GM19351 (cell line): ENCODE data around the gene TGFBR3.

ENCODE experiments used
- ATAC-seq: cut with Tn5 transposase; IDR thresholded peaks from one replicate; pipeline ENCODE4 v1.9.1; 2021; ENCODE audit warnings: mild to moderate bottlenecking, moderate library complexity; ENCODE audit not compliant: unreplicated experiment

TGFBR3 gene

GRCh38 chr1:91885716-91886506 is at the start of gene TGFBR3:
TGFBR3 (minus strand) TSS chr1:91886151; CDS start chr1:91861531, 24,620 bp downstream.
- peak; percentile 74 for ATAC-seq

GRCh38 chr1:91929250-91929649 is 43.3 kb upstream of the TGFBR3 start:
- ATAC-seq = no peak

GRCh38 chr1:91928026-91928425 is 42.1 kb upstream of the TGFBR3 start:
- no peak for ATAC-seq

GRCh38 chr1:91925644-91926435 is 39.9 kb upstream of the TGFBR3 start:
- no peak for ATAC-seq

GRCh38 chr1:91924146-91924545 is 38.2 kb upstream of the TGFBR3 start:
- no peak for ATAC-seq

GRCh38 chr1:91919962-91920361 is 34.0 kb upstream of the TGFBR3 start:
- ATAC-seq = no peak

GRCh38 chr1:91916811-91917460 is 31.0 kb upstream of the TGFBR3 start:
- ATAC-seq = no peak

GRCh38 chr1:91916046-91916445 is 30.1 kb upstream of the TGFBR3 start:
- no peak for ATAC-seq

GRCh38 chr1:91913018-91913417 is 27.1 kb upstream of the TGFBR3 start:
- ATAC-seq = no peak

- no peak for ATAC-seq
Observed at GRCh38 chr1:91912266-91912665, 26.3 kb upstream of the TGFBR3 start.

GRCh38 chr1:91901231-91901630 is 15.3 kb upstream of the TGFBR3 start:
- ATAC-seq = no peak

- ATAC-seq = no peak
Observed at GRCh38 chr1:91900562-91900961, 14.6 kb upstream of the TGFBR3 start.

- ATAC-seq = no peak
Observed at GRCh38 chr1:91897016-91897415, 11.1 kb upstream of the TGFBR3 start.

GRCh38 chr1:91895832-91896556 is 10.0 kb upstream of the TGFBR3 start:
- ATAC-seq = no peak

- ATAC-seq = no peak
Observed at GRCh38 chr1:91894036-91894761, 8.2 kb upstream of the TGFBR3 start.

GRCh38 chr1:91891969-91892368 is 6.0 kb upstream of the TGFBR3 start:
- ATAC-seq = no peak

GRCh38 chr1:91891454-91891853 is 5.5 kb upstream of the TGFBR3 start:
- ATAC-seq = no peak

GRCh38 chr1:91889717-91890459 is 3.9 kb upstream of the TGFBR3 start:
- no peak for ATAC-seq

GRCh38 chr1:91885213-91885715 is 687 bp downstream of the TGFBR3 start:
- peak; percentile 23 for ATAC-seq
